HG02943 (cell line): ENCODE data around the gene AHCYL1.
"Not testable (repeated sequence)": the region's sequence is repeated elsewhere in the genome, so short reads cannot be mapped to it uniquely, and the experiment has no call there.

ENCODE experiments used
- ATAC-seq: cut with Tn5 transposase; IDR thresholded peaks from one replicate; pipeline ENCODE4 v1.9.1; 2021; ENCODE audit warnings: mild to moderate bottlenecking, low read depth, moderate library complexity; ENCODE audit not compliant: unreplicated experiment

Gene AHCYL1

DNA sequence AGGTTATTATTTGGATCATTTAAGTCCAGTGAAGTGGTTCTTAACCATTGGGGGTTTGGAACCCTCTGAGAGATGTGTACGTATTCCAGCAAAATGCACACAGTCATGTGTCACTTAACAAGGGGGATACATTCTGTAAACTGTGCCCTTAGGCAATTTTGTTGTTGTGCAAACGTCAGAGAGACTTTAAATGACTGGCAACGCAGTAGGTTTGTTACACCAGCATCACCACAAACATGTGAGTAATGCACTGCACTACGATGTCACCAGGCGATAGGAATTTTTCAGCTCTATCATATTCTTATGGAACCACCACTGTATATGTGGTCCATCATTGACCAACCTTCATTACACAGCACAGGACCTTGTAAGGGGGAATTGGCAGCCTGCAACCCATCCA is 11.9 kb downstream of the AHCYL1 start:
- no peak for ATAC-seq

DNA sequence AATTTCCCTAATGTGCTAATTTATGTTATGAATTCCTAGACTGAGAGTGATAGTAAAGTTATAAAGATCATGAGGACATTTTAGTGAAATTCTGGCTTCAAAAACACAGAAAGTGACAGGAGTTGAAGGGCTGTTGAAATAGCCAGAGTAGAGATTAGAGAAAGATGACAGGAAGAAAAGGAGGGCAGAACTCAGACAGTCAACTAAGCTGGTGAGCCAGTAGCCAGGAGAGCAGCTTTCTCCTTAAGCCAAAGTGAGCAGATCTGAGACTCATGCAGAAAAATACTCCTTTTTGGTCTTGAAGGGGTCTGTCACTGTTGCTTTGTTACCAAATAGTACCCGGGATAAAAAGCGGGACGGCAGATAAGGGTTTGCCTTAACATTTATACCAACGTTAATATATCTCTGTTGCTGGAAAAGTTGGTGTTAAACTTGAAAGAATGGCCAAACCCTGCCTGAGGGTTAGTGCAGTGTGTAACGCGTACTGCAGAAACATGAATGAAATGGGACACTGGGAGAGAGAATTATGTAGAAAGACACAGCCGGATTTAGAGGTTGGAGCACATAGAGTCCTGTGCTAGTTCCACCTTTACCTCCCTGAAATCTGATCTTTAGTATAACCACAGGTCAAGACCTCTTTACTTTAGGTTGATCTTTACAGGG is 12.8 kb downstream of the AHCYL1 start:
- ATAC-seq, result no peak

DNA sequence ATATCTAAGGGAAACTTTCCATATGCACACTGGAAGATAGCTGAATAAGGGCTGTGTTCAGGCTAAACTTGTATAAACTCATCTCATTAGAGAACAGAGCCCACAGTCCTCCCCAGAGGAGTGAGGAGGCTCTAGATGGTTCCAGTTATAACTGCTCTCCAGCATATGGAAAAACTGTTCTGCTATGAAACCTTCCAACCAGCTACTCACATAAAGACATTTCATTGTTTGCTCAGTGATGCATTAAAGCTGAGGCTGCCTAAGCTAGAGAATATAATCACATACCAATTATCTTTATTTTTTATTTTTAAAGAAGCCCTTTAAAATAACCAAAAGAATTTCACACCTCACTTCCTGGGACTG is 13.3 kb downstream of the AHCYL1 start:
- ATAC-seq, result no peak

DNA sequence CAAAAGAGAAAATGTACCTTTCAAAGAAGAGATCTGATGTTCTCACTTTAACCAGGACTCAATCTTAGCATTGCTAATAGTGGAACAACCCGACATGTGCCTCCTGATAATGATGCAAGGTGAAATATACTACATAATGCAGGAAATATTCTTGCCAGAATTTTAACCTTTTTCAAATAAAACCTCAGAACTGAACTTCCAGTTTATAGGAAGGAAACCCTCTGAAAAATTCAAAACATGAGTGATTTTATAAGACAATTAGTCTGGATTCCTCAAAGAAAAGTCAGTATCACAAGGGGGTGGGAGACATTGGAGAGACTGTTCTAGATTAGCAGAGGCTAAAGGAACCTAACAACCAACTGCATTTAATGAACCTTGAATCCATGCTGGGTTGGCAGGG is 18.1 kb downstream of the AHCYL1 start:
- no peak for ATAC-seq

- peak; percentile 60 for ATAC-seq
Measured at GRCh38 chr1:110003747-110004428, 19.3 kb downstream of the AHCYL1 start.

- no peak for ATAC-seq
Measured at GRCh38 chr1:110004583-110004982, 20.0 kb downstream of the AHCYL1 start.

GRCh38 chr1:110005971-110006370 is 21.4 kb downstream of the AHCYL1 start:
- ATAC-seq, result no peak

DNA sequence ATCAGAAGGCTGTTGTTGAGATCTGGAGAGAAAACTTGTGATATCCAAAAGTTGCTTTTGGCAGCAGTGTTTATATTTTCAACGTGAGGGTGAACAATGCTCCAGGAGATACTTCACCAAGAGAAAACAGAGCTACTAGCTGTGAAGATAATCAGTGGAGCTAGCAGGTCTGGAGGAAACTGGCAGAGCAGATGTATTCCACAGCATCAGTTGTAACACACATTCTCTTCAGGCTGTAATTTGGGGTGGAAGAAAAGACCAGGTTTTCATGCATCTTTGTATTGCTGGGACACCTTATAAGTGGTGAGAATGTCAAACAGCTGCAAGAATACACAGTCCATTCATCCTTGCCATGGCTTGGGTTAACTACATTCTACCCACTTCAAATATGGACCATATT is 22.0 kb downstream of the AHCYL1 start:
- ATAC-seq, result no peak

DNA sequence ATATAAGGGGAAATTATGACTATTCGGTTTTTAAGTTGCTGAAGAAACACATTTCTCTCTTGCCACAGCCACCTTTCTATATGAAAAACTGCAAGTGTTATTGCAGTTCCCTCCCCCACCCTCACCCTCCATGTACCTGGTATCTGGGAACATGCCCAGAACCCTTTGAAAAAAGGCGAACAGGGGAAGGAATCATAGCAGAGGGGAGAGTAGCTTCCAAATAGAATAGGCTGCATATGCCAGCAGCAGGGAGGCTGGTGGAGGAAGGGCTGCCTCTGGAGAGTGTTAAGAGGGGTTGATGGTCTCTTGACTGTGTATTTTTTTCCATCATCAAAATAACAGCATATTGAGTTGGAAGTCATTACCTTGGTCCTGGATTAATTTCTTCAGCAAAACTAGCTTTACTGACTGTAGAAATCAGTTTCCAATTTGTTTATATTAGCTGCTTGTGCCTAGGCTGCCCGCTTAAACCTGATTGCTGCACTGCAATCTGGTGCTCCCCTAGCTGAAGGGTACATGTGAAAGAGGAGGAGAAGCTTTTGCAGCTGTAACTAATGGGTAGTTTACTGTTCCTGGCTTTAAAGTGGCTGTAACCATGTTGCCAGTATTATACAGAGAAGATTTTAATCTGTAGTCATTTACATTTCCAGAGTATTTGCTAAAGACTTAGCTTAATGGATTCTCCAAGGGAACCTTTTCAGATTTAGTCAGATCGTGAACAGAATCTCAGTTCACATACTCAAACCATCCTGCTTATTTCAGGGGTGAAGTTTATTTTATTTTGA is 22.7 kb downstream of the AHCYL1 start:
- no peak for ATAC-seq

DNA sequence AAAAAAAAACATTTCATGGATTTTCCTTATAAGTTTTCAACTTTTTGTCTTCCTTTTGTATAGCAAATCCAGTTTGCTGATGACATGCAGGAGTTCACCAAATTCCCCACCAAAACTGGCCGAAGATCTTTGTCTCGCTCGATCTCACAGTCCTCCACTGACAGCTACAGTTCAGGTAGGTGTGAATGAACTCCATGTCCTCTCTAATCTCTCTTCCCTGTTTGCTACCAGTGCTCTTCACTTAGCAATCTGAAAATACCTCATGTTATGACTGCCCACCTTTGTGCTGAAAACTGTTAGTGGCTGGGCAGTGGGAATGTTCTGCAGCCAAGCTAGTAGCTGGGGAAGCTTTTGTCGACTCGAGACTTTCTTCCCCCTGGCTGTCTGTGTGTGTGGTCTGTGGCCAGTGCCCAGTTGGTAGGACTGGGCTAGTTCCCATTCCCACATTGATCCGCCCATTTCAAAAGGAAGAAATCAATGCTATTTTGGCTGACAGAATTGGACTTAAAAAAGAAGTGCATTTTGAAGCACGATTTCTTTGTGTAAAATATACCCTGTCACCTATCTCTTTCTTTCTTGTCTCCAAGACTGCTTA is 24.5 kb downstream of the AHCYL1 start:
- no peak for ATAC-seq

DNA sequence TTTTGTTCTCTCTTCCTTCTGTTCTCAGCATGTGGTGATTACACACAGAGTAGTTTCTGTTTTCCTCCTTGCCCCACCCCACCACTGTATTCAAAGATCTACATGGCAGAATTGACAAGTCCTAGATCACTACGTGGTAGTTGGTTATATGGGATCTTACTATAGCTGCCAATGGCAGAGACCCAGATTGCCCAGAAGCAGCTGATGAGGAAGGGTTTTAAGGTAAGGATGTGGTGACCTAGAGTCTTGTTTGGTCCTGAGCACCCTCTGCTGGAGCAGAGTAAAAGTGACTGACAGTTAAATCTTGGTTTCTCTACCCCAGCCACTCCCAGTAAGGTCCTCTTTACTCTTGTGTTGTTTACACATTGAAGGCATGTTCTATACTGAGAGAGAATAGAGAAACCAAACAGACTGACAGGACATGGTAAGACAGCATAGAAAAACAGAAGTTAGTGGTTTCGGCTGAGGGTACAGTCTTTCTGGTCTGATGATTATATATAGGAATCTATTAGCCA is 27.0 kb downstream of the AHCYL1 start:
- ATAC-seq, result peak; percentile 96

DNA sequence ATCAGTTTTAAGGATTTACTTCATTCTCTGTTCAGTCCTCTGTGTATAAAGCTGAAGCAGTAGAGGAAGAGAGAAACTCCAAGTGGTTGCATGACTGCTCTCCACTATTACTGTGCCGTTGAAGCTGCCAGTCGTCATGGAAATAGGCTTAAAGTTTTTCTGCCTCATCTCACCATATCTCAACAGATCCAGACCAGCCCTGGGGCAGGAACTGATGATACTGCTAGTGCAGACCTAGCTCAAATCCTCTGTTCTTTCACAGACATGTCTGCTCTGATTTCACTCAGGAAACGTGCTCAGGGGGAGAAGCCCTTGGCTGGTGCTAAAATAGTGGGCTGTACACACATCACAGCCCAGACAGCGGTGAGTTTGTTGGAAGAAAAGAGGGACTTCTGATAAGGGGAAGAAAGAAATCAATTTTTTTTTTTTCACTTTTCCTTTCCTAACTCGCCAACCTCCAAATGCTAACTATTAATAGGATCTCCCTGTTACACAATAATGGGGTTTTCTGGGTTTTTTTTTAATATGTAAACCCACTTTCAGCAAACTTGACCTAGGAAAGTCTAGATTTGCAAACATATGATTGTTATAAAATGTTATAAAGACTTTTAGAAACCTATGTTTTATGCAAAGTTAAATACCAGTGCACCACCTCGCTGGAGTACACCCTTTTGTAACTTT is 27.7 kb downstream of the AHCYL1 start:
- peak; percentile 51 for ATAC-seq

GRCh38 chr1:110017792-110018191 is 33.2 kb downstream of the AHCYL1 start:
- ATAC-seq, result no peak

DNA sequence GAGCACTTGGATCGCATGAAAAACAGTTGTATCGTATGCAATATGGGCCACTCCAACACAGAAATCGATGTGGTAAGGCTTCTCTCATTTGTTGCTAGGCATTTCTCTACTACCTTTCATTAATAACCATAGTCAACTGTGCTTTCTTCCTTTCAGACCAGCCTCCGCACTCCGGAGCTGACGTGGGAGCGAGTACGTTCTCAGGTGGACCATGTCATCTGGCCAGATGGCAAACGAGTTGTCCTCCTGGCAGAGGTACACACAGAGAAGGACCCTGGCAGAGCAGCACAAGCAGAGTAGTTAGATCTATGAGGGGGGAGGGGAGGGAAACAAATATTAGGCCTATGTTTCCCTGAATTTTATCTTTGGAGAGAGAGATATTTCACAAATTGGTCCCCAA is 33.8 kb downstream of the AHCYL1 start:
- ATAC-seq, result no peak

- no peak for ATAC-seq
Measured at GRCh38 chr1:110019770-110020169, 35.2 kb downstream of the AHCYL1 start.

DNA sequence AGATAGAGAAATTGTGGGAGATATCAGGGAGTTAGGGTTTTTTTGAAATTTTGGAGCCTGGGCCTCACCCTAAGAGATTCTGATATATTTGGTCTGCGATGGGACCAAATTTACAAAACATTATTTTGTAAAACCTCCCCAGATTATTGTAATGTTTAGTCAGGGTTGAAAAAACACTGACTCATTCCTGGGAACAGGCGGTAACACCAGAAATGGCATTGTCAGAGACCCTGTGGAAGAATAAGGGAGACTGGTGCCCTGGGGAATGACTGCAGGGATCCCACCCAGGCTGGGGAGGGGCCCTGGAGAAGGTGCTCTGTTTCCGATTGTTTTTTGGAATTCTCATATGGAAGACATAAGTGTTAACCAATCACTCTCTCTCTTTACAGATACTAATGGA is 36.7 kb downstream of the AHCYL1 start:
- no peak for ATAC-seq

- no peak for ATAC-seq
Measured at GRCh38 chr1:110024613-110025012, 40.0 kb downstream of the AHCYL1 start.

DNA sequence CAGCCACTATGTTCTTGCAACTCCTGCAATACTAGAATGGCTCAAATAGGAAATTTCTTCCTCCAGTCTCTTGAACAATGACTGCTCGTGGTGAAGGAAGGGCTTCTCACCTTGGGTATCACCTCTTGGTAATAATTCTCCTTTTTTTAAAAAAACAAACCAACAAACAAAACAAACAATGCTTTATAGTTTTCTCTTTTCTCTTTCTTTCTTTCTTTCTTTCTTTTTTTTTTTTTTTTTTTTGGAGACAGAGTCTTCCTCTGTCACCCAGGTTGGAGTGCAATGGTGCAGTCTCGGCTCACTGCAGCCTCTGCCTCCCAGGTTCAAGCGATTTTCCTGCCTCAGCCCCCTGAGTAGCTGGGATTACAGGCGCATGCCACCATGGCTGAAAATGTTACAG is 46.1 kb downstream of the AHCYL1 start:
- ATAC-seq, result not testable (repeated sequence)

GRCh38 chr1:110032327-110032726 is 47.8 kb downstream of the AHCYL1 start:
- ATAC-seq, result no peak

- no peak for ATAC-seq
Measured at GRCh38 chr1:110033421-110033820, 48.9 kb downstream of the AHCYL1 start.
